KG1 (cell line): ENCODE data around the gene NUTF2.
A peak's percentile ranks its signal among the peaks of the same experiment; 100 is the strongest.
"Not testable (repeated sequence)": the region's sequence is repeated elsewhere in the genome, so short reads cannot be mapped to it uniquely, and the experiment has no call there.

Experiments used
- DNase-seq: peaks from one replicate; lab custom pipeline; 2025; lab: John Stamatoyannopoulos, UW

Gene NUTF2

DNA sequence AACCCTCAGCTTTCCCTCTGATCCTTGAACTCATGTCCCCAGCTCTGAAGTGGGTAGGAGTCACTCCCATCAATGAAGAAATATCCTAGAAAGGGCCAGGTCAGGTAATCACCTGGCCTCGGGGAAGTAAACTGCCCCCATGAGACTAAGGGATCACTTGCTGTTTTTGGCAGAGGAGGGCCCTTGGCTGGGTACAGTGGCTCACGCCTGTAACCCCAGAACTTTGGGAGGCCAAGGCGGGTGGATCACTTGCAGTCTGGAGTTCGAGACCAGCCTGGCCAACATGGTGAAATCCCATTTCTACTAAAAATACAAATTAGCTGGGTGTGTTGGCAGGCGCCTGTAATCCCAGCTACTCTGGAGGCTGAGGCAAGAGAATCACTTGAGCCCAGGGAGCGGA is 17.3 kb downstream of the NUTF2 start:
- DNase-seq = not testable (repeated sequence)

DNA sequence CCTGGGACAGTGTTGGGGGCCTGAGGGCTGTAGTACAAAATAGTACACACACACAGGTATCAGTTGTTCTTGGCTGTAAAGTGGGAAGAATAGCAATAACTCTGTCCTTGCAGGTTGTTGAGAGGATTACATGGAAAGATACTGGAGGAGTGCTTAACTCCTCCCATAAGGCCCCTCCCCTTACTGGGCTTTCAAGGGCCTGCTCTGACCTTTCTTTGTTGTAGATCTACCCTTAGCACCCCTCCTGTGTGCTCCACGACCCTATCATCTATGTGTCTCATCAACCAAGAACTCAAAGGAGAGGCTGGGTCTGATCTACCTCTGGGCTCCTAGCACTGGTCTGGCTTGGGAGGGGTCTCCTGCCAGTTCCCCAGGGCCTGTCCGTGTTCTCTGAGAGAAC is 17.9 kb downstream of the NUTF2 start:
- no peak for DNase-seq

DNA sequence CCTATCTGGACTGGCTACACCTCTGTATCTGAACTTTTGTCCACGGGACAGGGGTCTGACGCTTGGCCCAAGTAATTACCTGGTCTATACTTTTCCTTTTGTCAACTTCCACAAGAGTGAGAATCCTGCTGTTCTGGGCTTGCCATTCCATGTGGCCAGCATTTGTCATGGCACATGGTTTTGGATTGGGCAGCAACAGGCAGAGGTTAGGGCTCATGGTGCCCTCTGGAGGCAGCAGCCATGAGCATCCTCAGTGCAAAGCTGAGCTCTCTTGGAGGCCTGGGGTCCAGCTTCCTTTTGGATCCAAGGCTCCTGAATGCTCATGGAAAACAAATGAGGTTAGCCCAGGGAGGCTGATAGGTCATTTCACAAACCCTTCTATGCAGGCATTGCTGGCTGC is 18.6 kb downstream of the NUTF2 start:
- DNase-seq = no peak

DNA sequence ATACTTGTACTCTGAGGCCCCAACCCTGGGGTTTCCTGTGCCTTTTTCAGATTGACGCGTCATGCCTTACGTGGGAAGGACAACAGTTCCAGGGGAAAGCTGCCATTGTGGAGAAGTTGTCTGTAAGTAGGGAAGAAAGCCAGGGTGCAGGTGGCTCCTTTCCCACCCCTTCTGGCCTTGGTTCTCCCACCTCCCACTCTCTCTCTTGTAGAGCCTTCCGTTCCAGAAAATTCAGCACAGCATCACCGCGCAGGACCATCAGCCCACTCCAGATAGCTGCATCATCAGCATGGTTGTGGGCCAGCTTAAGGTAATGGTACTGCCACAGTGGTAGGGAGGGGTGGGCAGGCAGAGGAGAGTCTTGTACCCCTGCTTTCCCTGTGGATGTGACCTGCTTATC is 21.6 kb downstream of the NUTF2 start:
- no peak for DNase-seq

DNA sequence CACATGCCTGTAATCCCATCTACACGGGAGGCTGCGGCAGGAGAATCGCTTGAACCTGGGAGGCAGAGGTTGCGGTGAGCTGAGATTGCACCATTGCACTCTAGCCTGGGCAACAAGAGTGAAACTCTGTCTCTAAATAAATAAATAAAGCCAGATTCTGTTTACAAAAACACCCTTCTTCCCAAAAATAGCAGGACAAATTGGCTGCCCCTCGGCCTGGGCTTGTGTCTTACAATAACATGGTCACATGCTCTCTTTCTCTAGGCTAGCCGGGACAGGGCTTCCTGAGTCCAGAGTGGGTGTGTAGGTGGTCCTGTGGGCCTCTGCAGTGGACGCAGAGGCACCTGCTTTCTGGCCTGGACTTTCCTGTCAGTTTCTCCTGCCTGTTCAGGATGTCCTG is 22.9 kb downstream of the NUTF2 start:
- no peak for DNase-seq

DNA sequence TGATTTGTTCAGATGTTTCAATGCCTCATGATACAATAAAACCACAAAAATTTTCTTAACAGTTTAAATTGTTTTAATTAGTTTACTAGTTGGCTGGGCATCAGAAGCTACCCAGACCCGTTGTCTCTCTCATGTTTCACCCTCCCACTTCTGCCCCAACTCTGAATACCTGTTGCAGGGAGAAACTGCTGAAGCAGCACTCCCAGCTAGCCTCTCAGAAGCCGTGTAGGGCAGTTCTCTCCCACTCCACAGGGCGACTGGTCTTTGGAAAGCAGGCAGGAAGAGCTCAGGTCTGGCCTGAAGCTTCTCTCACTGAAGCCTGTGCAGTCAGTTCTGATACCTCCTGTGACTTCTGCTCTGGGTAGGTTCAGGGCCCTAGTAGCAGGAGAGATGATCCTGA is 24.5 kb downstream of the NUTF2 start:
- DNase-seq = no peak

DNA sequence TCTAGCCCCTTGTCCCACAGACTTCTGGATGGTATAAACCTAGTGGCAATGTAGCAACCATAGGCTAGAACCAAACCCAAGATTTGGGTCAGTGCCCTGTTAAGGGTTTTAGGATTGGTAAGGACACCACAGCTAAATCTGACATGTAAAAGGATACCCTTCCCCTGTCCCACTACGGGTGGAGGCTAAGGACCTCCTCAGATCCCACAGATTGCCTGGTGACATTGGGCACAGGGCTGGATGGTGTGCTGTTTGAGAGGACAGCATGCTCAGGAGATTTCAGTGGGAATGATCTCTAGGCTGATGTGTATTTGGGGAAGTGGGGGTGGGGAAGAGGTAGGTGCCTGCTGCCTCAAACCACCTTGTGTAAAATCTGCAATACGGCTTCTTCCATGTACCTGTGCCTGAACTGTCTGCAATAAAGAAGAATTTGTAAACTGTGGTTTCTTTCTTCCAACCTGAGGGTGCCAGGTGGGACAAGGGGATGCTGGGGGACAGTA is 25.4 kb downstream of the NUTF2 start:
- no peak for DNase-seq

DNA sequence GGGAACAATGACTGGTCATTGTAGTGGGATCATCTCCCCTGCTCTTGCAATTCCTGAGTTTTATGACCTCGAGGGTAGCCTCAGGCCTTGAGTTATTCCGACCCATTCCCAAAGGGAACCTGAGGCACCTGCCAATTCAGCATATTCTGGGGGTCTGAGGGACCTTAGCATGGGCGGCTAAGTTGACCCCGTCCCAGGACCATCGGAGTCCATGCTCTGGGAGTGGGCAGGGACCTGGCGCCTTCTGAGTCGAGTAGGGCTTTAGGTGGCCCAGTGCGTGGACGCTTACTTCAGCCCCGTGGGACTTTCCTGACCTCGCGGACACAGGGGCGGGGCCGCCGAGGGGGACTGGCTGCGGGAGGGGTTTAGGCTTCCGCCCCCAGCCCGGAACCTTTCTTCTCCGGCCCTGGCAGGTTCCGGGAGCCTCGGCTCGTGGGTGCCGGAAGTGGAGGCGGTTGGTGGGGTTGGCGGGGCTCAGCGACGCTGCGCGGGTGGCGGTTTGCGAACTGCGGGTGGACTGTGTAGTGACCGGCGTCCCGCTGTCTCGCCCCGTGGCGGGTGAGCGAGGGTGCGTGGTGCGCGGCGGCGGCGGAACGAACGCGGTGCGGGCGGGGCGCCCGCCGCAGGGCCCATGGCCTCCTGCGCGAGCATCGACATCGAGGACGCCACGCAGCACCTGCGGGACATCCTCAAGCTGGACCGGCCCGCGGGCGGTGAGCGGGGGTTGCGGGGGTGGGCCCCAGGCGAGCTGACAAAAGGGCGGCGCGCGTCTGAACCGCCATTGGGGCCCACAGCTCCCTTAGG is 26.1 kb downstream of the NUTF2 start, which contains the start of gene EDC4:
TSS of gene EDC4 (plus strand) at position 422 of the 804 bp plus-strand sequence. CDS start at position 632, 210 bp downstream.
- DNase-seq = peak; percentile 42

DNA sequence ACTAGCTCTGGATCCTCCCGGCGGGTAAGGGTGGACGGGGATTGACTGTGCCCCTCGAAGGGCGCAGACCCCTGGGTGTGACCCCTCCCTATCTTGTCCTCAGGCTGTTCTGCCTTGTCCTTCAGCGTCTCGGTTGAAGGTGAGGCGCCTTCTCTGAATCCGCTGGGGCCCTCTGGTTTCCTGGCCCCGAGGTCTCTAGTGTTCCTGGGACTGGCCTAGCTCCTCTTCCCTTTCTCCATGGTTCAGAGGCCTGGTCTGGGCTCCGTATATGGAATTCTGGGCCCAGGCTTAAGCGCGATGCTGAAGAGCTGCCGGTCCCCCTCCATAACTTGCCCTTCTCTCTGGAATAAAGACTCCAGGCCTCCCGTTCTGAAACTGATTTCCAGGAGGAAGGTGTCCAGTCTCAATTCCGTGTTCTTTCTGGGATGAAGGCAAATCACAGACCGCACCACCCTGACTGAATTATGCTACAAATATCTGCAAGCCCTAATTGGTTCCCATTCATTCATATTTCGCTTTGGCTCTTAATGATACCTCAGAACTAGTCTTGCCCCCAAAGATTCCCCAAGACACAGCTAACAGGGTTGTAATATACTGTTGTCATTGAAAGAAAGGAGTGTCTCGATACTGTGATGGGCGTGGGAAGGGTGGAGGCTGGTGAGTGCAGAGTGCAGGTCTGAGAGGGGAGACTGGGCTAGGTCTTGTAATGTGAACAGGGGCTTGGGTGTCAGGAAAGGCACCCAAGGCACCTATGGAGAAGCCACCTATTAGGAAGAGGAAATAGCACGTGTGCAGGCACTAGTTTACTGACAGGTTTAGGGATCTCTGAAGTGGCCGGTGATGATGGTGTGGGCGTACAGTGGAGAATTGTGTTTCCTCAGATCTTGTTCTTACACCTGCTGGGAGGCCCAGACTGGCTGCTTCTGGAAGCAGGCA is 27.0 kb downstream of the NUTF2 start:
- no peak for DNase-seq

DNA sequence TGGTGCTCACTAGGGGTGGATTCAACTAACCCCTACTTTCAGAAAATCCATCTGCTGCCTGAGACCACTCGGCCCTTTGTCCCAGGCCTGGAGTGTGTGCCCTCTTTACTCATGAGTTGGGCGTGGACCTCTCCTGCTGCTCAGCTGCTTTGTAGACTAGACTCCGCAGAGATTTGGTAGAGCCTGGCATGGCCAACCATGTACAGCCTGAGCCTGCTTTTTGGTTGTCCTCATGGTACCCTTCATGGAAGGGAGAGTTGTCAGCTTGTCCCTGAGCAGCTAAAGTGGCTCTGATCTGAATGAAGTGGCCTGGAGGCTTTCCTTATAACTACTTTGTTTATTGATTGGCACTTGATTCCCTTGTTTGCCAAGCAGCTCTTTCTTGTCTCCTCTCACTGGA is 27.6 kb downstream of the NUTF2 start:
- no peak for DNase-seq

DNA sequence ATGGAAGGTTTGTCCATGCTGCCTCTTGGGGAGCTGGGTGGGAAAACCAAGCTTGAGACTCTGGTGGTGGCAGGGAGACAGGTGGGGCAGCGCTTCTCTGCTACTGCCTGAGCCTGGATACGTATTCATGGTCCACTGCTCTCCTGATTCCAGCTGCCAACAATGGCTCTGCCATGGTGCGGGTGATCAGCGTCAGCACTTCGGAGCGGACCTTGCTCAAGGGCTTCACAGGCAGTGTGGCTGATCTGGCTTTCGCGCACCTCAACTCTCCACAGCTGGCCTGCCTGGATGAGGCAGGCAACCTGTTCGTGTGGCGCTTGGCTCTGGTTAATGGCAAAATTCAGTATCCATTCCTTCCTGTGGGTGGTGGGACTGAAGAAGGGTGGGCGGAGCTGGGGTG is 30.3 kb downstream of the NUTF2 start:
- no peak for DNase-seq

DNA sequence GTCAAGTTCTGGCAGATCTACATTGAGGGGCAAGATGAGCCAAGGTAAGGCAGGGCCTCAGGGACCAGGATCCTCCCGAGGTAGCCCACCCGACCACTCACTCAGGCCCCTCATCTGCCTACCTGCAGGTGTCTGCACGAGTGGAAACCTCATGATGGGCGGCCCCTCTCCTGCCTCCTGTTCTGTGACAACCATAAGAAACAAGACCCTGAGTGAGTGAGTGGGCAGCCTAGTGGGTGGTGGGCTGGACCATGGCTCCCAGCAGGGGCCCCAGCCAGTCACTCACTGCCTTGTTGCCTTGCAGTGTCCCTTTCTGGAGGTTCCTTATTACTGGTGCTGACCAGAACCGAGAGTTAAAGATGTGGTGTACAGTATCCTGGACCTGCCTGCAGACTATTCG is 31.5 kb downstream of the NUTF2 start:
- no peak for DNase-seq

DNA sequence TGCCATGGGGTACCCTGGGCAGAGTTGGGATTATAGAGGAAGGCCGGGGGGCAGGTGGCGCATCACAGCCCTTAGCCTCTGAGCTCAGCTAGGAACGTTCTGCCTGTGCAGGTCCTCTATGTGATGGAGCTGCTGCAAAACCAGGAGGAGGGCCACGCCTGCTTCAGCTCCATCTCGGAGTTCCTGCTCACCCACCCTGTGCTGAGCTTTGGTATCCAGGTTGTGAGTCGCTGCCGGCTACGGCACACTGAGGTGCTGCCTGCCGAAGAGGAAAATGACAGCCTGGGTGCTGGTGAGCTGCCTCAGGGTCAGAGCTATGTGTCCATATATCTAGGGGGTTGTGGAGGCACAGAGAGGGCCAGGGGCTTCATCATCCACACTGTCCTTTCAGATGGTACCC is 32.1 kb downstream of the NUTF2 start:
- DNase-seq = no peak

DNA sequence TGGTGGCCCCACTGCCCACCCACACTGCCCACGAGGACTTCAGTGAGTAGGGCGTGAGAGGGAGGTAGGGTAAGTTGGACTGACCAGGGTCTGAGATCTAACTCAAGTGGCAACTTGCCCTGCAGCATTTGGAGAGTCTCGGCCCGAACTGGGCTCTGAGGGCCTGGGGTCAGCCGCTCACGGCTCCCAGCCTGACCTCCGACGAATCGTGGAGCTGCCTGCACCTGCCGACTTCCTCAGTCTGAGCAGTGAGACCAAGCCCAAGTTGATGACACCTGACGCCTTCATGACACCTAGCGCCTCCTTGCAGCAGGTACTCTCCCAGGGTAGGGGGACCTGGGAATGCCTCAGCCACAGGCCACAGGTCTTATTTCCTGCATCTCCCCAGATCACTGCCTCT is 32.7 kb downstream of the NUTF2 start:
- DNase-seq = no peak

DNA sequence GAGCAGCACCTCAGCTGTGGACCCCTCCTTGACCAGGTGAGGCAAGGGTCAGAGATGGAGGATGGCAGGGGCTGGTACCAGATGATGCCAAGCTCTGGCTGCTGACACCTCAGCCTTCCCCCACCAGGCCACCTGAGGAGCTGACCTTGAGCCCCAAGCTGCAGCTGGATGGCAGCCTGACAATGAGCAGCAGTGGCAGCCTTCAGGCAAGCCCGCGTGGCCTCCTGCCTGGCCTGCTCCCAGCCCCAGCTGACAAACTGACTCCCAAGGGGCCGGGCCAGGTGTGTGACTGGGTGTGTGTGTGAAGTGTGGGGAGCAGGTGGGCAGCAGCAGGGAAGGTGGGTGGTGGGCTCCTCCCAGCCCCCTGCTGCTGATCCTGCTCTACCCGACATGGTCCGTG is 33.2 kb downstream of the NUTF2 start:
- DNase-seq = no peak

DNA sequence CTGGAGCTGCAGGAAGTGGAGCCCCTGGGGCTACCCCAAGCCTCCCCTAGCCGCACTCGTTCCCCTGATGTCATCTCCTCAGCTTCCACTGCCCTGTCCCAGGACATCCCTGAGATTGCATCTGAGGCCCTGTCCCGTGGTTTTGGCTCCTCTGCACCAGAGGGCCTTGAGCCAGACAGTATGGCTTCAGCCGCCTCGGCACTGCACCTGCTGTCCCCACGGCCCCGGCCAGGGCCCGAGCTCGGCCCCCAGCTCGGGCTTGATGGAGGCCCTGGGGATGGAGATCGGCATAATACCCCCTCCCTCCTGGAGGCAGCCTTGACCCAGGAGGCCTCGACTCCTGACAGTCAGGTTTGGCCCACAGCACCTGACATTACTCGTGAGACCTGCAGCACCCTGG is 33.9 kb downstream of the NUTF2 start:
- no peak for DNase-seq

DNA sequence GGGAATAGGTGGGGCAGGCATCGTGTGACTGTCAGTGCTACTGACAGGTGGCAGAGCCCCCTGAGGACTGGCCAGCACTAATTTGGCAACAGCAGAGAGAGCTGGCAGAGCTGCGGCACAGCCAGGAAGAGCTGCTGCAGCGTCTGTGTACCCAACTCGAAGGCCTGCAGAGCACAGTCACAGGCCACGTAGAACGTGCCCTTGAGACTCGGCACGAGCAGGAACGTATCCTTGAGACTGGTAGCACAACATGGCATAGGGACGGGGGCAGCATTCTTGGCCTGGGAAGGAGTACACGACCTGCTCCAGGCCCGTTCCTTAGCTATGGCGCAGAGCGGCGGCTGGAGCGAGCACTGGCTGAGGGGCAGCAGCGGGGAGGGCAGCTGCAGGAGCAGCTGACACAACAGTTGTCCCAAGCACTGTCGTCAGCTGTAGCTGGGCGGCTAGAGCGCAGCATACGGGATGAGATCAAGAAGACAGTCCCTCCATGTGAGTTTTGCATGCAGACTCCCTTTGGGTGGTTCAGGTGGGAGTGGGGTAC is 35.0 kb downstream of the NUTF2 start:
- DNase-seq = no peak

DNA sequence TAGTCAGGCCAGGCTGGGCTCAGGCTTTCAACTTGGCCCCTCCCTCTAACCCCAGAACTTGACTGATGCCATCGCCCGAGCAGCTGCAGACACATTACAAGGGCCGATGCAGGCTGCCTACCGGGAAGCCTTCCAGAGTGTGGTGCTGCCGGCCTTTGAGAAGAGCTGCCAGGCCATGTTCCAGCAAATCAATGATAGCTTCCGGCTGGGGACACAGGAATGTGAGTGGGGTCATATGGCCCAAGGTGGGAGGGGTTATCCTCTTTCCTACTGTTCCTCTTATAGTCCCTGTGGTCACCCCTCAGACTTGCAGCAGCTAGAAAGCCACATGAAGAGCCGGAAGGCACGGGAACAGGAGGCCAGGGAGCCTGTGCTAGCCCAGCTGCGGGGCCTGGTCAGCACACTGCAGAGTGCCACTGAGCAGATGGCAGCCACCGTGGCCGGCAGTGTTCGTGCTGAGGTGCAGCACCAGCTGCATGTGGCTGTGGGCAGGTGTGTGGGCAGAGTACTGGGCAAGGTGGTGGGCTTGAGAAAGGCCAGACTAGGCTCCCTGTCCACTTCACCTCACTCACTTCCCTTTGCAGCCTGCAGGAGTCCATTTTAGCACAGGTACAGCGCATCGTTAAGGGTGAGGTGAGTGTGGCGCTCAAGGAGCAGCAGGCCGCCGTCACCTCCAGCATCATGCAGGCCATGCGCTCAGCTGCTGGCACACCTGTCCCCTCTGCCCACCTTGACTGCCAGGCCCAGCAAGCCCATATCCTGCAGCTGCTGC is 35.8 kb downstream of the NUTF2 start:
- DNase-seq = no peak

DNA sequence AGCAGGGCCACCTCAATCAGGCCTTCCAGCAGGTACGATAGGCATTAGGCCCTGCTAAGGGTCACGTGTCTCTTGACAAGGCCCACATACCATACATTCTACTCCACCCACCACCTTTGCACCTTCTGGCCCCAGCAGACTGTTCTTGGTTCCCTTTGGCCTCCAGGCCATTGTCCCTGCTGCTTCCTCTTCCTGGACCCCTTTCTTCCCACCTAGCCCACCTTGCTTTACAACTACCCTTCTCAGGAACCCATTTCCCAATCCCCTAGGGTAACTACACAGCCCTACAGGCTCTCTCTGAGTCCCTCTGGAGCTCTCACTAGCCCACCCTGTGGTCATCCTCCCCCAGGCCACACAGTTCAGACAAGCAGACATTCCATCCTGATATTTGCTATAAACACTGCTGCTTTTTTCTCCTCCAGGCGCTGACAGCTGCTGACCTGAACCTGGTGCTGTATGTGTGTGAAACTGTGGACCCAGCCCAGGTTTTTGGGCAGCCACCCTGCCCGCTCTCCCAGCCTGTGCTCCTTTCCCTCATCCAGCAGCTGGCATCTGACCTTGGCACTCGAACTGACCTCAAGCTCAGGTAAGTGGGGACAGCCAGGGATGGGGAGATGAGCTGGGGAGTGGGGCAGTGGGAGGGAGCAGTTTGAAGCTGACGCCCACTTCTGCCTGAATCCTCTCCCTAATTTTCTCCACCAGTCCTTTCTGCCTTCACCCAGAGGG is 36.6 kb downstream of the NUTF2 start:
- DNase-seq = no peak

DNA sequence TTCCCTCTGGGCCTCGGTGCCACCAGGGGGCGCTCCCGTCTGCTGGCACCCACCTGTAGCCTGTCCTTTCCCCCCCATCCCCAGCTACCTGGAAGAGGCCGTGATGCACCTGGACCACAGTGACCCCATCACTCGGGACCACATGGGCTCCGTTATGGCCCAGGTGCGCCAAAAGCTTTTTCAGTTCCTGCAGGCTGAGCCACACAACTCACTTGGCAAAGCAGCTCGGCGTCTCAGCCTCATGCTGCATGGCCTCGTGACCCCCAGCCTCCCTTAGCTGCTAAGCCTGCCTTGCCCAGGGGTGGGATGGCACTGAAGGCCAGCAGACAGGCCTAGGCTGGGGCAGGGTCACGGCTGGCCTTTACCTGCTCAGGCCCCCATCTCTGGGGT is 37.1 kb downstream of the NUTF2 start:
- DNase-seq = peak; percentile 4

DNA sequence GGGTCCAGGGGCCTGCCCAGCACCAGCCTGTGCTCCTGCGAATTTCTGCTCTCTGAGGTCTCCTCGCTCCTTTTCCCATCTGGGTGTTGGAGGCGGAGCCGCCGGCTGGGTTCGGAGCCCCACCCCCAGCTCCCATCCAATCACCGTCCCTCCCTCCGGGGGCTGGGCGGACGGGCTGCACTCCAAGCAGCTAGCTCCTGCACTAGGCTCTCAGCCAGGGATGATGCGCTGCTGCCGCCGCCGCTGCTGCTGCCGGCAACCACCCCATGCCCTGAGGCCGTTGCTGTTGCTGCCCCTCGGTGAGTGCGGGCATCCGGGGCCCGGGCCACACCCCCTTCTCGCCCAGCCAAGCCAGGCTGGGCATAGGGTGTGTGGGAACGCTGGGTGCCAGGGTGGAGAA is 38.0 kb downstream of the NUTF2 start, which contains the start of gene NRN1L:
TSS of gene NRN1L (plus strand) at position 202 of the 400 bp plus-strand sequence. CDS start at position 221, 19 bp downstream.
- no peak for DNase-seq
